HG03025 (cell line): ENCODE data around the gene MMP15.
"Not testable (repeated sequence)": the region's sequence is repeated elsewhere in the genome, so short reads cannot be mapped to it uniquely, and the experiment has no call there.

Source experiments
- ATAC-seq: cut with Tn5 transposase; IDR thresholded peaks from one replicate; pipeline ENCODE4 v1.9.1; 2021; ENCODE audit warnings: mild to moderate bottlenecking, moderate library complexity; ENCODE audit not compliant: unreplicated experiment, low FRiP score

Gene MMP15

GRCh38 chr16:57995721-57996405 lies 29.7 kb upstream of the MMP15 start:
- ATAC-seq: no peak

DNA sequence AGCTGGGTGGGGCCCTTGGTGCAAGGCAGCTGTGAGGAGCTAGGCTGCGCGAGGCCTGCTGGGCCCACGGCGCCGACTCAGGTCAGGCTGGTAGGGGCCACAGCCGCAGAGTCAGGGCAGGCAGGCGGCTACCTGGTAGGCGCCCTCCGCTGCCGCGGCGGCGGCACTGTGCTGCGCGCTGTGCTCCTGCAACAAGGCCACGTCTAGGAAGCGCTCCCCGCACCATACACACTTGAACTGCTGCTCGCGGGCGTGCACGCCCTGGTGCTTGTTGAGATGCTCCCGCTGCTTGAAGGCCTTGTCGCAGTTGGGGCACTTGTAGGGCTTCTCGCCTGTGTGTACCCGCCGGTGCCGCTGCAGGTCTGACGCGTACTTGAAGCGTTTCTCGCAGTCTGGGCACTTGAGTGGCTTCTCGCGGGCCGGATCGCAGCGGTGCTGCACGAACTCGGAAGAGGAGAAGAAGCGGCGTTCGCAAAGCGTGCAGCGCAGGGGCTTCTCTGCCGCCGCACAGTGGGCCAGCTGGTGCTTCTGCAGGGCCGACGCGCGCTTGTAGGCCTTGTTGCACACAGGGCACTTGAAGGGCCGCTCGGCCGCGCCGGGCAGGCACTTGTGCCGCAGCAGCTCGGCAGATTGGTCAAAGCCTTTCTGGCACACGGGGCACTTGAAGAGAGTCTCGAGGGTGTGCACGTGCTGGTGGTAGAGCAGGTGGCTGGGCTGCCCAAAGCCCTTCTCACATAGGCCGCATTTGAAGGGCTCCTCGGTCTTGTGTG lies 29.0 kb upstream of the MMP15 start:
- no peak for ATAC-seq

DNA sequence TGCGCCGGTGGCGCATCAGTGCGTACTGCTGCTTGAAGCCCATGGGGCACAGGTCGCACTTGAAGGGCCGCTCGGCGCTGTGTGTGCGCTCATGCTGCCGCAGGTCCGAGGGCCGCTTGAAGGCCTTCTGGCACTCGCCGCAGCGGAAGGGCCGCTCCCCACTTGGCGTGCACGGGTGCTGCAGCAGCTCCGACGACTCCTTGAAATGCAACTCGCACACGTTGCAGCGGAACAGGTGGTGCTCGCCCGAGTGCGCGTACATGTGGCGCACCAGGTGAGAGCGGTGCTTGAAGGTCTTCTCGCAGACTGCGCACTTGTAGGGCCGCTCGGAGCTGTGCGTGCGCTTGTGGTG lies 28.4 kb upstream of the MMP15 start:
- no peak for ATAC-seq

DNA sequence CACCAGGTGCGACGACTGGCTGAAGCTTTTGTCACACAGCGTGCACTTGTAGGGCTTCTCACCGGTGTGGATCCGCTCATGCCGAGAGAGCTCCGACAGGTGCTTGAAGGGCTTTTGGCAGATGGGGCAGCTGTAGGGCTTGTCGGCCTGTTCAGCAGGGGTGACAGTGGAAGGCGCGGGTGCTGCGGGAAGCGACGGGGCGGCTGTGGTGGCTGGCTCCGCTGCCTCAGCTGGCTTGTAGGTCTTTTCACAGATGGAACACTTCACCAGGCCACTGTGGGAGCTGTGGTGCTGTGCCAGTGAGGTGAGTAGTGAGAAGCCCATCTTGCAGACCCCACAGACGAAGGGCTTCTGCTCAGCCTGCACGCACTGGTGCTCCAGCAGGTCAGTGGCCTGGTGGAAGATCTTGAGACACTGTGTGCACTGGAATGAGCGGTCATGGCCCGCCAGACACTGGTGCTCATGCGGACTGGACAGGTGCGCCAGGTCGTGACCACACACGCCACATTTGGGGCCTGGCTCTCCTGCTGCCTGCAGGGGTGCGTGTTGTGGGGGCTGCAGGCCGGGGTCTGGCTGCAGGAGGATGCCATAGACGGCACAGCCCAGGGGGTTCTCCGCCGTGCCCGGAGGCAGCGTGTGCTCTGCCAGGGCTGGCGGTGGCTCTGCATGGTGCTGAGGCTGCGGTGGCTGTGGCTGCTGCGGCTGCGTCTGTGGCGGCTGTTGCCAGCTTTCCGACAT lies 27.9 kb upstream of the MMP15 start:
- ATAC-seq: no peak

GRCh38 chr16:57998486-57998885 lies 27.1 kb upstream of the MMP15 start:
- ATAC-seq: no peak

DNA sequence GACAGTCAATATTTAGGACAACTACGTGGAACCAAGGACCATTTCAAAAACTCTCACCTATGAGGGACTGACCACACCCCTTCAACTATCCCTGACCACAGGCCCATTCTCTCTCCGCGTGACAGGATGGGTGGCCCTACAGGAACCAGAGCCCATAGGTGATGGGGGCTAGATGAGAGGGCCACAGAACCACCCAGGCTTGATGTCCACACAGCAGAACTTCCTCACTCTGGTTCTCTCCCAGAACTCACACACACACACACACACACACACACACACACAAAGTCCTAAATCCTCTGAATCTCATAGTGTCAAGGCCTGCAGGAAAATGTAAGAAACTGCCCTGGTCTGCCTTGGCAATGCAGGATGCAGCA lies 26.6 kb upstream of the MMP15 start:
- ATAC-seq: no peak

DNA sequence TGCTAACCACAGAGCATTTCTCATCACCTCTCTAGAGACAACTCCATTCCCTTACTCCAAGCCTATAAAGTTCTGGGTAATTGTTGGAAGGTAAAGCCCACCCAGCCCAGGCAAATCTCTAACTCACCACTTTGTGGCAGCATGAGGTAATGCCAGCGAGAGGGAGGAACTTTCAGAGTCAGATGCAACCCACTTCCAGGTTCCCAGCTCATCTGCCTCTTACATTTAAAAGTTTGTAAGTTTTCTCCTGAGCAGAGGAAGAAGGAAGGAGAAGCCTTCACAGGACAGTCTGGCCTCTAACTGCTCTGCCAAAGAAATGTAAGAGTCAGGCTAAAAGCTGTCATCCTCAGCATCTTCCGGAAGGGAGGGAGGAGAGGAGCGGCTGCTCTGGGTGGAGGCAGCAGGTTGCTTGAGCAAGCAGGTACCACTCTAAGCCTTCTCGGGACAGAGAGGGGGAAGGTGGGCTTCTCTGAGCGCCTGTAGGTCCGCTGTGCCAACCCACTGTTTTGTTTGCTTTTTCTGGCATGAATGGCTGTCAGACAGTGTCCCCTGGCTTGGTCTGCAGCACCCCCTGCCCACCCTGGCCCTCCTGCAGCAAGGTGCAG lies 26.1 kb upstream of the MMP15 start:
- no peak for ATAC-seq

- ATAC-seq: peak; percentile 21
Observed at GRCh38 chr16:57999971-58000705, 25.4 kb upstream of the MMP15 start, which contains the start of gene ZNF319. TSS of gene ZNF319 (minus strand) at chr16:58000672. CDS start at chr16:57998265, 2,407 bp downstream.

- peak; percentile 67 for ATAC-seq
Observed at GRCh38 chr16:58000706-58001676, 24.6 kb upstream of the MMP15 start, which contains the start of gene USB1. TSS of gene USB1 (plus strand) at chr16:58001407. CDS start at chr16:58001484, 77 bp downstream.

DNA sequence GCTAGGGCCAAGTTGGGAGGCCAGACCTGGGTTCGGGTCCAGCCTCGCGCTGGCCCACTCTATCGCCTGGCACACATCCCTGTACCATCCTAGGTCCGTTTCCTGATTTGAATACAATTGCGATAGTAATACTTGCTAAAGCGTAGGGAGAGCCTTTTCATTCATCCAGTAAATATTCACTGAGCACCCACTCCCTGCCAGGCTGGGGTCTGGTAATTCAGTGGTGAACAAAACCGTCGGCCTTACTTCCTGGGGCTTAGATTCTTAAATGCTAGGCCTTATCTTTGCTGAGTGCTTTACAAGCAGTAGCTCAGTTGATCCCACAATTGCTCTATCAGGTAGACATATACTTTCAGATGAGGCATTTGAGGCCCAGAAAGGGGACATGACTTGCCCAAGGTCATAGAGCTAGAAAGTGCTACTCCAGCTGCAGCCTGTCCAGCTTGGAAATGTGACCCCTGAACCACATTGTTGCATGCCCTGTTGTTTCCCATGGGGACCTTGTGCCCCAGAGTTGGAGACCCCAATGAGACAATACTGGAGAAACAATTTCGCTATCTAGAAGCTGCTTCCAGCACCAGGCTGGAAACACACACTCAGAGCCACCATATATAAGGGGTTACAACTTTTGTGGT lies 23.7 kb upstream of the MMP15 start:
- ATAC-seq: no peak

DNA sequence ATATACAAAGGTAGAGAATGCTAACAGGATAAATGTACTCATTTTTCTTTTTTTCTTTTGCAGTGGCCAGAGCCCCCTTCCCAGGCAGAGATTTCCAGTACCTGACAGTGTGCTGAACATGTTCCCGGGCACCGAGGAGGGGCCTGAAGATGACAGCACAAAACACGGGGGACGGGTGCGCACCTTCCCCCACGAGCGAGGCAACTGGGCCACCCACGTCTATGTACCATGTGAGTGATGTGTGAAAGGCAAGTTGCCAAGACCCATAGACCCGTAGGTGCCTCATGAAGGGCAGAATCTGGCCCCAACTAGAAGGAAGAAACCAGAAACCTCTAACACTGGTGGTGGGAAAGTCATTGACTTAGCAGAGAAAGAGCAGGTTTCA lies 23.1 kb upstream of the MMP15 start:
- ATAC-seq: no peak

- no peak for ATAC-seq
Observed at GRCh38 chr16:58002936-58003335, 22.6 kb upstream of the MMP15 start.

DNA sequence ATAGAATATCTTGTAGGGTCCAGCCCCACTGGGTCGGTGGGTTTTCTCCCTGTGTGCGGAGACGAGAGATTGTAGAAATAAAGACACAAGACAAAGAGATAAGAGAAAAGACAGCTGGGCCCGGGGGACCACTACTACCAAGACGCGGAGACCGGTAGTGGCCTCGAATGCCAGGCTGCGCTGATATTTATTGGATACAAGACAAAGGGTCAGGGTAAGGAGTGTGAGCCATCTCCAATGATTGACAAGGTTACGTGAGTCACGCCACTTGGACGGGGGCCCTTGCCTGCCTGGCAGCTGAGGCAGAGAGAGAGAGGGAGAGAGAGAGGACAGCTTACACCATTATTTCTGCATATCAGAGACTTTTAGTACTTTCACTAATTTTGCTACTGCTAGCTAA lies 20.8 kb upstream of the MMP15 start:
- not testable (repeated sequence) for ATAC-seq

DNA sequence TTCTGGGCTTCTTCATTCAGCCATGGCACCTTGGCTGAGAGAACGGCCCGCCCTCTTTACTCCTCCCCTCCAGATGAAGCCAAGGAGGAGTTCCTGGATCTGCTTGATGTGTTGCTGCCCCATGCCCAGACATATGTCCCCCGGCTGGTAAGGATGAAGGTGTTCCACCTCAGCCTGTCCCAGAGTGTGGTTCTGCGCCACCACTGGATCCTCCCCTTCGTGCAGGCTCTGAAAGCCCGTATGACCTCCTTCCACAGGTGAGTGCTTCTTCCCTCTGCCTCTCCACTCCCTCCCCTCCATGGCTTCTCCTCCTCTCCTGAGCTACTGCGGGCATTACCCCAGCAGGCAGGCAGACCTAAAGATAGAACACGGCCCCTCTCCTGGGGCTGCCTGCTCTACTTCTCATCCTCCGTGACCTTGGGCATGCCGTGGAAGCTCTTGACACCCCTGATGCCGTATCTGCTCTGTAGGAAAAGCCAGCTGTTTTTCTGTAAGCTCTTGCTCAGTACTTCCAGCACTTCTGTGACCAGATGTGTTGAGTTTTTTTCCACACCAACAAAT lies 15.6 kb upstream of the MMP15 start:
- no peak for ATAC-seq

DNA sequence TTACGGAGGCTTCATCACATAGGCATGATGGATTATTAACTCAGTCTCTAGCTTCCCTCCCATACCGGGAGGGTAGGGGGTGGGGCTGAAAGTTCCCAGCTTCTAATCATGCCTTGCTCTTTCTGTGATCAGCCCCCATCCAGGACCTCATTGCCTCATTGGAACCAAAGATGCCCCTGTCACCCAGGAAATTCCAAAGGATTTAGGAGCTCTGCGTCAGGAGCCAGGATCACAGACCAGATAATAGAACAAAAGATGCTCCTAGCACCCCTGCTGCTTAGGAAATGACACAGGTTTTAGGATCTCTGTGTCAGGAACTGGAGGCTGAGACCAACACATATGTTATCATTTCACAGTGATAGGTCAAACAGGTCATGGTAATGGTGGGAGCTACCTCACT lies 14.7 kb upstream of the MMP15 start:
- ATAC-seq: no peak

- no peak for ATAC-seq
Observed at GRCh38 chr16:58011652-58012051, 13.9 kb upstream of the MMP15 start.

- no peak for ATAC-seq
Observed at GRCh38 chr16:58012481-58012880, 13.1 kb upstream of the MMP15 start.

GRCh38 chr16:58013201-58013956 lies 12.2 kb upstream of the MMP15 start:
- no peak for ATAC-seq
